ENCODE measurements around the gene PAX7.

The PAX7 gene

DNA sequence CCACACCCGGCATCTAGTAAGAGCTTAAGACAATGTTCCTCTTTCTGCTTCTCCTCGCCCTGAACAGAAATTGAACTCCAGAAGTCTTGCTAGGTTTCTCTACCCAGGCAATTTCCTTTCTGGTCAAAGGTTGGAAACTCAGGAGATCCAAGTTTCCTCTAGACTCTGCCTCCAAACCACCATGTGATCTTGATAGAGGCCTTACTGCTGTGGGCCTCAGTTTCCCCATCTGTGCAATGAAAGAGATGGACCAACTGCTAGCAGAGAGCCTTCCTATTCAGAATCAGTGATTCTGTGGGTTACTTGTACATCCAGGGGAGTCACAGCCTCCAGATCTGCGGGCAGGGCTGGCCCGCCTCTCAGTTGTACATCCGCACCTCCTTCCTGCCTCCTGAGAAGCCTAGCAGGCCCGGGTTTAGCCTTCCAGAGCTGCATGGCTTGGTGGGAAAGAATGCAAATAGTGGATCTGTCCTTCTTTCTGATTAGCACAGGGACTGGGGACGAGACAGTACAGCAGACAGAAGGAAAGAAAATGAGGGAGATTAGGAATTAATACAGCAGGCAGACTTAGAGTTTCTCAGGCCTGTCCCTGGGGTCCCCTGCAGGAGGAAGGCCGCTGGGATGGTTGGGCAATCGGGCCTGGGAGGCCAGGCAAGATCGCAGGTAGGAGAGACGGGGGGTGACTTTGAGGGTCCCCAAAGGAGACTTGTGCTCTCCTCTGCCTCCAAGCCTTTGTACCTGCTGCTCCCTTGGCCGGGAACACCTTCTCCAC lies 83.9 kb downstream of the PAX7 start:
- TF ChIP-seq EZH2 (IDR thresholded peaks at IDR 0.05; ENCODE audit: borderline replicate concordance, low read depth, low read length, severe bottlenecking), result no peak
- TF ChIP-seq, protein P1, sequence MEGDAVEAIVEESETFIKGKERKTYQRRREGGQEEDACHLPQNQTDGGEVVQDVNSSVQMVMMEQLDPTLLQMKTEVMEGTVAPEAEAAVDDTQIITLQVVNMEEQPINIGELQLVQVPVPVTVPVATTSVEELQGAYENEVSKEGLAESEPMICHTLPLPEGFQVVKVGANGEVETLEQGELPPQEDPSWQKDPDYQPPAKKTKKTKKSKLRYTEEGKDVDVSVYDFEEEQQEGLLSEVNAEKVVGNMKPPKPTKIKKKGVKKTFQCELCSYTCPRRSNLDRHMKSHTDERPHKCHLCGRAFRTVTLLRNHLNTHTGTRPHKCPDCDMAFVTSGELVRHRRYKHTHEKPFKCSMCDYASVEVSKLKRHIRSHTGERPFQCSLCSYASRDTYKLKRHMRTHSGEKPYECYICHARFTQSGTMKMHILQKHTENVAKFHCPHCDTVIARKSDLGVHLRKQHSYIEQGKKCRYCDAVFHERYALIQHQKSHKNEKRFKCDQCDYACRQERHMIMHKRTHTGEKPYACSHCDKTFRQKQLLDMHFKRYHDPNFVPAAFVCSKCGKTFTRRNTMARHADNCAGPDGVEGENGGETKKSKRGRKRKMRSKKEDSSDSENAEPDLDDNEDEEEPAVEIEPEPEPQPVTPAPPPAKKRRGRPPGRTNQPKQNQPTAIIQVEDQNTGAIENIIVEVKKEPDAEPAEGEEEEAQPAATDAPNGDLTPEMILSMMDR (IDR thresholded peaks at IDR 0.05; ENCODE audit: borderline replicate concordance, extremely low read depth, low read length, poor library complexity, severe bottlenecking), result no peak
- H3K9ac ChIP-seq (ENCODE audit: low read depth, low read length), result no peak overlapping the region
- no peaks in the 10 kb centered on the region for H3K79me2 ChIP-seq (ENCODE audit: insufficient read depth, low read length)
- H3K4me3 ChIP-seq (ENCODE audit: low read depth in 1 of 2, low read length in 2 of 2), result no peak overlapping the region
- H3K9me3 ChIP-seq (ENCODE audit: insufficient read depth, low read length, severe bottlenecking), result no peaks in the 10 kb centered on the region
- no peak overlapping the region for H3K27ac ChIP-seq (ENCODE audit: low read length)
- H4K20me1 ChIP-seq (ENCODE audit: insufficient read depth, low read length), result peaks cover 3% of the 10 kb centered on the region
- no peaks in the 10 kb centered on the region for H3K4me1 ChIP-seq (ENCODE audit: insufficient read depth, low read length)
- DNase-seq (no peak), ATAC-seq (ENCODE audit: insufficient read depth, low read depth) (no peak)
- peaks cover 40% of the 10 kb centered on the region for H3K27me3 ChIP-seq (ENCODE audit: insufficient read depth, low read length, poor library complexity)
- H2AFZ ChIP-seq (ENCODE audit: low read depth, low read length), result no peak overlapping the region
- H3K4me2 ChIP-seq (ENCODE audit: insufficient read depth, low read length), result no peak overlapping the region
- H3K36me3 ChIP-seq (ENCODE audit: insufficient read depth, low read length), result no peaks in the 10 kb centered on the region

DNA sequence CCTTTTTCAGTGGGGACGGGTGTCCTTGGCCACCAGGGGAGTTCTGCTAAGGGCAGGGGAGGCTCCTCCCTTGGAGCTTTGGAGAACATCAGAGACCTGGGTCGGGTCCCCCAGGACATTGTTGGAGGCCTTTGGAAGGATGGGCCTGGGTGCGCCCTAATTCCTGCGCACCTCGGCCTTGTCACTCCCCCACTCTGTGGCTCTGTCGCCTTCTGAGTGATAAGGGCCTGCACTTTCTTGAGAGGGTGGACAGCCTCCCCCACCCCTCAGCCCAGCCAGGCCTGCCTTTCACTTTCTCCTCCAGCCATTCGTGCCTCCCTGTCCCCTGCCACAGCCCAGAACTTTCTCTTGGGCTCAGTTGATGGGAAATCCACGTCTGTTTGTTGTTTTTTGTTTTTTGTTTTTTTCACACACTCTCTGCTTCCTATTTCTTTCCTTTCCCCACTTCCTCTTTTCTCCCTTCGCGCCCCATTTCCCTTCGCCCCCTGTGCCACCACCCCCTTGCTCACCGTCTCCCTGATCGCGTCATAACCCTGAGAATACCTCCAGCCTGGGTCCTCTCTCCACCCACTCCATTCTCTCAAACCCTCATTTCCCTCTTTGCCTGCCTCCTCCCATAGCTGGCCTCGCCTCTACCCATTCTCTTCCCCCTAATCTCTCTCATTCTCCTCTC lies 85.6 kb downstream of the PAX7 start:
- TF ChIP-seq, protein P1 (IDR thresholded peaks at IDR 0.05; ENCODE audit: borderline replicate concordance, extremely low read depth, low read length, poor library complexity, severe bottlenecking), result no peak
- TF ChIP-seq EZH2 (IDR thresholded peaks at IDR 0.05; ENCODE audit: borderline replicate concordance, low read depth, low read length, severe bottlenecking), result no peak
- DNase-seq (no peak), ATAC-seq (ENCODE audit: insufficient read depth, low read depth) (no peak)
- no peaks in the 10 kb centered on the region for H3K9me3 ChIP-seq (ENCODE audit: insufficient read depth, low read length, severe bottlenecking)
- H3K4me1 ChIP-seq (ENCODE audit: insufficient read depth, low read length), result no peaks in the 10 kb centered on the region
- peaks cover 3% of the 10 kb centered on the region for H4K20me1 ChIP-seq (ENCODE audit: insufficient read depth, low read length)
- no peaks in the 10 kb centered on the region for H3K36me3 ChIP-seq (ENCODE audit: insufficient read depth, low read length)
- H3K9ac ChIP-seq (ENCODE audit: low read depth, low read length), result no peak overlapping the region
- no peak overlapping the region for H2AFZ ChIP-seq (ENCODE audit: low read depth, low read length)
- H3K27ac ChIP-seq (ENCODE audit: low read length), result no peak overlapping the region
- H3K79me2 ChIP-seq (ENCODE audit: insufficient read depth, low read length), result no peaks in the 10 kb centered on the region
- H3K4me3 ChIP-seq (ENCODE audit: low read depth in 1 of 2, low read length in 2 of 2), result no peak overlapping the region
- peaks cover 47% of the 10 kb centered on the region for H3K27me3 ChIP-seq (ENCODE audit: insufficient read depth, low read length, poor library complexity)
- H3K4me2 ChIP-seq (ENCODE audit: insufficient read depth, low read length), result no peak overlapping the region

GRCh38 chr1:18716785-18717678 lies 86.4 kb downstream of the PAX7 start:
- H3K9me3 ChIP-seq (ENCODE audit: insufficient read depth, low read length, severe bottlenecking), result no peaks in the 10 kb centered on the region
- no peak for DNase-seq
- no peak overlapping the region for H2AFZ ChIP-seq (ENCODE audit: low read depth, low read length)
- no peaks in the 10 kb centered on the region for H3K4me1 ChIP-seq (ENCODE audit: insufficient read depth, low read length)
- no peak for ATAC-seq (ENCODE audit: insufficient read depth, low read depth)
- H3K4me3 ChIP-seq (ENCODE audit: low read depth in 1 of 2, low read length in 2 of 2), result no peak overlapping the region
- TF ChIP-seq EZH2 (IDR thresholded peaks at IDR 0.05; ENCODE audit: borderline replicate concordance, low read depth, low read length, severe bottlenecking), result no peak
- TF ChIP-seq, protein P1 (IDR thresholded peaks at IDR 0.05; ENCODE audit: borderline replicate concordance, extremely low read depth, low read length, poor library complexity, severe bottlenecking), result no peak
- H3K9ac ChIP-seq (ENCODE audit: low read depth, low read length), result no peak overlapping the region
- no peak overlapping the region for H3K27ac ChIP-seq (ENCODE audit: low read length)
- no peak overlapping the region for H3K4me2 ChIP-seq (ENCODE audit: insufficient read depth, low read length)
- H3K79me2 ChIP-seq (ENCODE audit: insufficient read depth, low read length), result no peaks in the 10 kb centered on the region
- H3K36me3 ChIP-seq (ENCODE audit: insufficient read depth, low read length), result no peaks in the 10 kb centered on the region
- peaks cover 3% of the 10 kb centered on the region for H4K20me1 ChIP-seq (ENCODE audit: insufficient read depth, low read length)
- peaks cover 47% of the 10 kb centered on the region for H3K27me3 ChIP-seq (ENCODE audit: insufficient read depth, low read length, poor library complexity)
